ENCODE data around the gene CHST11. TPM values are rescaled to one million over a fixed set of nuclear protein-coding genes. Genes with fewer than 3 reads are reported as not detected.

The CHST11 gene
- total and polyA plus RNA-seq, 2 of the 4 experiments (the other 2 are of a cell fraction): 1.4 to 2.7 TPM

DNA sequence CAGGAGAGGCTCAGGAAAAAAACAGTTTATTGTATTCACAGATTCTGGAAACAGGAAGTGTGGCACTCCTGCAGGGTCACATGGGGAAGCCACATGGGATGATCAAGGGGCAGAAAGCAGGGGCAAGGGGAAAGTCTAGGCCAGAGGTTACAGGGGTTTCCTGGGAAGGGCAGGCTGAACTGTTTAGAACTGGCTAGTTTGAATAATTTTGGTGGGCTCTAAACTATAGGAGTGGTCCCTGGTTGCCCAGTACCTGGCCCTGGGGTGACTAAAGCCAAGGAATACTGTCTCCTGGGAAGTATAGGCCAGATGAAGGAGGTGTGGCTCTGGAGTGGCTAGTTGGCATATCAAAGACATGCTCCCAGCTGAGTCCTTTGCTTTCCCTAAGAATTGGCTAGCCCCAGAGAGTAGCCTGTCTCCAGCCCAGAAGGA is 332.1 kb downstream of the CHST11 start:
- dilution Hi-C loops (cut with HindIII; ENCODE audit: low sequenced_read_pairs, unreplicated experiment): no loop called here

More for the DNA sequence above, 332.1 kb downstream of the CHST11 start:
- TF ChIP-seq RAD21 (IDR thresholded peaks at IDR 0.05; ENCODE audit: low read length): no peak
- TF ChIP-seq ELK1 (IDR thresholded peaks at IDR 0.05; ENCODE audit: borderline replicate concordance, low read depth, low read length): no peak
- no peak for TF ChIP-seq NFE2L2 (IDR thresholded peaks at IDR 0.05; ENCODE audit: low read depth, low read length)
- TF ChIP-seq CEBPB (IDR thresholded peaks at IDR 0.05; ENCODE audit: low read depth, low read length): no peak
- TF ChIP-seq FOS (IDR thresholded peaks at IDR 0.05; ENCODE audit: low read depth, low read length): no peak
- TF ChIP-seq SMC3 (IDR thresholded peaks at IDR 0.05; ENCODE audit: low read depth, low read length): no peak
- no peak for TF ChIP-seq MAFK (IDR thresholded peaks at IDR 0.05; ENCODE audit: low read depth, low read length)
- TF ChIP-seq, protein P1, sequence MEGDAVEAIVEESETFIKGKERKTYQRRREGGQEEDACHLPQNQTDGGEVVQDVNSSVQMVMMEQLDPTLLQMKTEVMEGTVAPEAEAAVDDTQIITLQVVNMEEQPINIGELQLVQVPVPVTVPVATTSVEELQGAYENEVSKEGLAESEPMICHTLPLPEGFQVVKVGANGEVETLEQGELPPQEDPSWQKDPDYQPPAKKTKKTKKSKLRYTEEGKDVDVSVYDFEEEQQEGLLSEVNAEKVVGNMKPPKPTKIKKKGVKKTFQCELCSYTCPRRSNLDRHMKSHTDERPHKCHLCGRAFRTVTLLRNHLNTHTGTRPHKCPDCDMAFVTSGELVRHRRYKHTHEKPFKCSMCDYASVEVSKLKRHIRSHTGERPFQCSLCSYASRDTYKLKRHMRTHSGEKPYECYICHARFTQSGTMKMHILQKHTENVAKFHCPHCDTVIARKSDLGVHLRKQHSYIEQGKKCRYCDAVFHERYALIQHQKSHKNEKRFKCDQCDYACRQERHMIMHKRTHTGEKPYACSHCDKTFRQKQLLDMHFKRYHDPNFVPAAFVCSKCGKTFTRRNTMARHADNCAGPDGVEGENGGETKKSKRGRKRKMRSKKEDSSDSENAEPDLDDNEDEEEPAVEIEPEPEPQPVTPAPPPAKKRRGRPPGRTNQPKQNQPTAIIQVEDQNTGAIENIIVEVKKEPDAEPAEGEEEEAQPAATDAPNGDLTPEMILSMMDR (conservative IDR thresholded peaks at IDR 0.05; ENCODE audit: low read depth, low read length): no peak
- TF ChIP-seq USF2 (IDR thresholded peaks at IDR 0.05; ENCODE audit: low read depth, low read length): no peak
- TF ChIP-seq RFX5 (IDR thresholded peaks at IDR 0.05; ENCODE audit: low read depth, low read length): no peak
- no peak for TF ChIP-seq POLR2A (IDR thresholded peaks at IDR 0.05; ENCODE audit: low read depth, low read length)
- no peak for TF ChIP-seq MAZ (IDR thresholded peaks at IDR 0.05; ENCODE audit: borderline replicate concordance, low read depth, low read length)
- no peak for TF ChIP-seq BHLHE40 (IDR thresholded peaks at IDR 0.05; ENCODE audit: low read depth, low read length)
- BruUV-seq (replicated peaks): no TSS peak
- H3K4me3 ChIP-seq (ENCODE audit: insufficient read depth, low read depth, low read length): no peak overlapping the region
- ATAC-seq (ENCODE audit: low read depth) (no peak), DNase-seq (no peak)
- POLR2A ChIA-PET (ENCODE audit: unreplicated experiment): no interaction called here
- no peak overlapping the region for H3K9ac ChIP-seq (ENCODE audit: low read depth, low read length)
- no peak overlapping the region for H3K18ac ChIP-seq (ENCODE audit: low read depth, low read length)
- no peak overlapping the region for H2AK5ac ChIP-seq (ENCODE audit: low read depth, low read length)
- H3K56ac ChIP-seq (ENCODE audit: extremely low read depth, insufficient read depth, low read length): no peak overlapping the region
- intact Hi-C loops (cut with micrococcal nuclease): no loop called here
- H4K91ac ChIP-seq (ENCODE audit: insufficient read depth, low read depth, low read length): no peak overlapping the region
- H3K36me3 ChIP-seq (ENCODE audit: control insufficient read depth, insufficient read depth, low read length): no peaks in the 10 kb centered on the region
- no peak overlapping the region for H3K27ac ChIP-seq (ENCODE audit: insufficient read depth, low read length)
- no peak overlapping the region for H4K8ac ChIP-seq (ENCODE audit: low read depth in 2 of 2, low read length in 2 of 2)
- H3K9me3 ChIP-seq (ENCODE audit: control insufficient read depth, insufficient read depth, low read length): no peaks in the 10 kb centered on the region
- CTCF ChIA-PET: no interaction called here
- no peaks in the 10 kb centered on the region for H3K4me1 ChIP-seq (ENCODE audit: control insufficient read depth, insufficient read depth, low read length)
- in situ Hi-C loops (cut with MboI; ENCODE audit: low sequenced_read_pairs): no loop called here
- H2AK9ac ChIP-seq (replicated peaks; ENCODE audit: low read depth, low read length, poor library complexity): no peak overlapping the region
- H2BK15ac ChIP-seq (ENCODE audit: low read depth, low read length): no peak overlapping the region
- H3K14ac ChIP-seq (replicated peaks; ENCODE audit: low read depth, low read length): no peak overlapping the region
- no peak overlapping the region for H2BK5ac ChIP-seq (ENCODE audit: low read depth, low read length, poor library complexity, severe bottlenecking)
- H2BK120ac ChIP-seq (ENCODE audit: low read depth, low read length): no peak overlapping the region
- no peak overlapping the region for H2BK20ac ChIP-seq (ENCODE audit: low read depth, low read length)
- H3K4me2 ChIP-seq (ENCODE audit: low read depth, low read length): no peak overlapping the region
- no peak overlapping the region for H2AFZ ChIP-seq (replicated peaks; ENCODE audit: low read length, poor library complexity)
- H3K27me3 ChIP-seq (ENCODE audit: control insufficient read depth, insufficient read depth, low read length): peaks cover 2% of the 10 kb centered on the region
- H3K4ac ChIP-seq (ENCODE audit: low read depth, low read length): no peak overlapping the region
- peaks cover 3% of the 10 kb centered on the region; the same call in 1 of the 2 replicates for H3K9me1 ChIP-seq (ENCODE audit: insufficient read depth, low read length)
- no peak overlapping the region for H3K23ac ChIP-seq (ENCODE audit: low read depth, low read length)
- no peaks in the 10 kb centered on the region for H4K20me1 ChIP-seq (ENCODE audit: insufficient read depth, low read length)
- no peaks in the 10 kb centered on the region for H3K79me1 ChIP-seq (ENCODE audit: low read depth in 1 of 2, low read length in 2 of 2)
- H4K5ac ChIP-seq (ENCODE audit: low read depth, low read length): no peak overlapping the region
